ENCODE results near the gene CRY1. TPM values are rescaled to one million over a fixed set of nuclear protein-coding genes. Genes with fewer than 3 reads are reported as not detected.

CRY1 gene
- total RNA-seq, 4 donors from 2014 or later = 11.1 to 22.7 (median 11.7) TPM

GRCh38 chr12:107106241-107107025, 13.1 kb upstream of the CRY1 start:
- no peaks in the 10 kb centered on the region for H3K27me3 ChIP-seq
- no peaks in the 10 kb centered on the region for H3K36me3 ChIP-seq
- no peak for DNase-seq
- H3K9me3 ChIP-seq = no peaks in the 10 kb centered on the region
- TF ChIP-seq CTCF (IDR thresholded peaks at IDR 0.05 in 4 of 5, conservative IDR thresholded peaks at IDR 0.05 in 1 of 5) = no peak
- TF ChIP-seq POLR2A (IDR thresholded peaks at IDR 0.05) = no peak
- no peak overlapping the region for H3K4me3 ChIP-seq
- in situ Hi-C loops (cut with MboI; ENCODE audit: low sequenced_read_pairs in 4 of 4) (loop anchor here (10.0 to 25.0 kb wide), 3 partner anchors 152 to 722 kb away; partner anchors contain the start of gene TMEM263 (in 1 of the 4)), intact Hi-C loops (cut with DNase I; ENCODE audit: low total_unique reads) (no loop called here)
- no peaks in the 10 kb centered on the region for H3K4me1 ChIP-seq
- no peak for ATAC-seq
- no peak overlapping the region for H3K27ac ChIP-seq

GRCh38 chr12:107105410-107105703, 12.0 kb upstream of the CRY1 start:
- intact Hi-C loops (cut with DNase I; ENCODE audit: low total_unique reads) = loop anchor here (2.0 kb wide), 1 partner anchor 719 kb away; no protein-coding TSS in a partner anchor
- ATAC-seq = no peak
- no peak for DNase-seq
- Histone ChIP-seq H3K27ac (no peak overlapping the region), H3K27me3 (no peaks in the 10 kb centered on the region), H3K9me3 (no peaks in the 10 kb centered on the region), H3K4me3 (no peak overlapping the region), H3K36me3 (no peaks in the 10 kb centered on the region), H3K4me1 (no peaks in the 10 kb centered on the region)
- in situ Hi-C loops (cut with MboI; ENCODE audit: low sequenced_read_pairs in 4 of 4) = loop anchor here (10.0 to 25.0 kb wide), 3 partner anchors 151 to 721 kb away; partner anchors contain the start of gene TMEM263 (in 1 of the 4)
- no peak for TF ChIP-seq POLR2A (IDR thresholded peaks at IDR 0.05)
- no peak for TF ChIP-seq CTCF (IDR thresholded peaks at IDR 0.05 in 4 of 5, conservative IDR thresholded peaks at IDR 0.05 in 1 of 5)

- Histone ChIP-seq H3K4me3 (no peak overlapping the region), H3K9me3 (no peaks in the 10 kb centered on the region), H3K4me1 (no peaks in the 10 kb centered on the region), H3K27me3 (no peaks in the 10 kb centered on the region), H3K27ac (no peak overlapping the region), H3K36me3 (no peaks in the 10 kb centered on the region)
- ATAC-seq (no peak), DNase-seq (no peak)
- in situ Hi-C loops (cut with MboI; ENCODE audit: low sequenced_read_pairs in 4 of 4) (loop anchor here (10.0 to 25.0 kb wide), 3 partner anchors 149 to 719 kb away; partner anchors contain the start of gene TMEM263 (in 1 of the 4)), intact Hi-C loops (cut with DNase I; ENCODE audit: low total_unique reads) (loop anchor here (5.0 kb wide), 1 partner anchor 91 kb away; no protein-coding TSS in a partner anchor)
- no peak for TF ChIP-seq POLR2A (IDR thresholded peaks at IDR 0.05)
- TF ChIP-seq CTCF (IDR thresholded peaks at IDR 0.05 in 4 of 5, conservative IDR thresholded peaks at IDR 0.05 in 1 of 5) = no peak
Measured at GRCh38 chr12:107103516-107103915, 10.2 kb upstream of the CRY1 start.

GRCh38 chr12:107103097-107103496, 9.7 kb upstream of the CRY1 start:
- in situ Hi-C loops (cut with MboI; ENCODE audit: low sequenced_read_pairs in 4 of 4) (loop anchor here (10.0 to 25.0 kb wide), 3 partner anchors 148 to 718 kb away; partner anchors contain the start of gene TMEM263 (in 1 of the 4)), intact Hi-C loops (cut with DNase I; ENCODE audit: low total_unique reads) (loop anchor here (5.0 kb wide), 1 partner anchor 91 kb away; no protein-coding TSS in a partner anchor)
- no peak for TF ChIP-seq POLR2A (IDR thresholded peaks at IDR 0.05)
- no peak for TF ChIP-seq CTCF (IDR thresholded peaks at IDR 0.05 in 4 of 5, conservative IDR thresholded peaks at IDR 0.05 in 1 of 5)
- Histone ChIP-seq H3K36me3 (no peaks in the 10 kb centered on the region), H3K4me1 (no peaks in the 10 kb centered on the region), H3K27ac (no peak overlapping the region), H3K27me3 (no peaks in the 10 kb centered on the region), H3K9me3 (no peaks in the 10 kb centered on the region), H3K4me3 (no peak overlapping the region)
- DNase-seq = no peak
- ATAC-seq = no peak

Data from gastrocnemius medialis (tissue), 4 donors.